ENCODE results near the gene ANTXR2.
"Not testable (repeated sequence)": the region's sequence is repeated elsewhere in the genome, so short reads cannot be mapped to it uniquely, and the experiment has no call there.

Gene ANTXR2

DNA sequence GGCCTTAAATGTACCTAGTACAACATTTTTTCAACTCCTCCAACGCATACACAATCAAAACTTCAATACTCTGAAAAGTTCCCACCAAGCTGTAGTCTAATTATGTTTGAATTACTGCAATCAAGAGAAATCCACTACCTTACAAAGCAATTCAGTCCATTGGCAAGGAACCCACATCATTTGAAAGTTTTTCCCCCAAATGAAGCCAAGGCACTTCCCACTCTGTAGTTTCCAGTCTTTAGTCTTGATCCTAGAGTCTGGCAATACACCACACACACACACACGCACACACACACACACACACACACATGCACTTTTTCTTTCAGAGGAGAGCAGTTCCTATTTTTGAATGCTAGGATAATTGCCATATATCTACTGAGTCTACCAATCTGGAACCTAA is 79.6 kb downstream of the ANTXR2 start:
- DNase-seq (ENCODE audit: insufficient read length): no peak
- TF ChIP-seq POLR2AphosphoS5 (IDR thresholded peaks at IDR 0.05; ENCODE audit: low read depth, low read length): no peak
- TF ChIP-seq TAF1 (IDR thresholded peaks at IDR 0.05; ENCODE audit: borderline replicate concordance, low read depth, low read length): no peak
- TF ChIP-seq POLR2A (IDR thresholded peaks at IDR 0.05; ENCODE audit: low read depth, low read length): no peak
- FAIRE-seq: no peak

DNA sequence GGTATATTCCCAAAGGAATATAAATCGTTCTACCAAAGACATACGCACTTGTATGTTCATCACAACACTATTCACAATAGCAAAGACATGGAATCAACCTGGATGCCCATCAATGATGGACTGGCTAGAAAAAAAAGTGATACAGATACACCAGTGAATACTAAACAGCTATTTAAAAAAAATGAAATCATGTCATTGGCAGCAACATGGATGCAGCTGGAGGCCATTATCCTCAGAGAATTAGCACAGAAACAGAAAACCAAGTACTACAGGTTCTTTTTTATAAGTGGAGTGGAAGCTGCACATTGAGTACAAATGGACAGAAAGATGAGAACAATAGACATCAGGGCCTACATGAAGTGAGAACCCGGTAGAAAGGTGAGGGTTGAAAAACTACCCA is 81.4 kb downstream of the ANTXR2 start:
- TF ChIP-seq POLR2AphosphoS5 (IDR thresholded peaks at IDR 0.05; ENCODE audit: low read depth, low read length) (no peak), POLR2A (IDR thresholded peaks at IDR 0.05; ENCODE audit: low read depth, low read length) (no peak), TAF1 (IDR thresholded peaks at IDR 0.05; ENCODE audit: borderline replicate concordance, low read depth, low read length) (no peak)
- no peak for FAIRE-seq
- DNase-seq (ENCODE audit: insufficient read length): no peak

DNA sequence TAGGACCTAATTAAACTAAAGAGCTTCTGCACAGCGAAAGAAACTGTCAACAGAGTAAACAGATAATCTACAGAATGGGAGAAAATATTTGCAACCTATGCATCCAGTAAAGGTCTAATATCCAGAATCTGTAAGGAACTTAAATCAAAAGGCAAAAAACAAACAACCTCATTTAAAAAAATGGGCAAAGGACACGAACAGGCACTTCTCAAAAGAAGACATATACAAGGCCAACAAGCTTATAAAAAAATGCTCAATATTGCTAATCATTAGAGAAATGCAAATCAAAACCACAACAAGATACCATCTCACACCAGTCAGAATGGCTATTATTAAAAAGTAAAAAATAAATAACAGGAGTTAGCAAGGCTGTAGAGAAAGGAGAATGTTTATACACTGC is 81.9 kb downstream of the ANTXR2 start:
- not testable (repeated sequence) for FAIRE-seq

DNA sequence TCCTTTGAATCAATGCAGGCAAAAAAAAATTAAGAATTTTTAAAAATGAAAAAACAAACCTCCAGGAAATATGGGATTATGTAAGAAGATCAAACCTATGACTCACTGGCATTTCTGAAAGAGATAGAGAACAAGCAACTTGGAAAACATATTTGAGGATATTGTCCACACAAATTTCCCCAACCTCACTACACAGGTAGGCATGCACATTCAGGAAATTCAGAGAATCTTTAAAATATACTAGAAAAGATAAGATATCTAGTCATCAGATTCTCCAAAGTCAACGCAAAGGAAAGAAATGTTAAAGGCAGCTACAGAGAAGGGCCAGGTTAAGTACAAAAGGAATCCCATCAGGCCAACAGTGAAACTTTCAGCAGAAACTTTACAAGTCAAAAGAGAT is 85.6 kb downstream of the ANTXR2 start:
- DNase-seq (ENCODE audit: insufficient read length): no peak
- TF ChIP-seq POLR2AphosphoS5 (IDR thresholded peaks at IDR 0.05; ENCODE audit: low read depth, low read length) (no peak), POLR2A (IDR thresholded peaks at IDR 0.05; ENCODE audit: low read depth, low read length) (no peak), TAF1 (IDR thresholded peaks at IDR 0.05; ENCODE audit: borderline replicate concordance, low read depth, low read length) (no peak)
- no peak for FAIRE-seq

More for the DNA sequence above, 81.9 kb downstream of the ANTXR2 start:
- DNase-seq (ENCODE audit: insufficient read length): not testable (repeated sequence)

DNA sequence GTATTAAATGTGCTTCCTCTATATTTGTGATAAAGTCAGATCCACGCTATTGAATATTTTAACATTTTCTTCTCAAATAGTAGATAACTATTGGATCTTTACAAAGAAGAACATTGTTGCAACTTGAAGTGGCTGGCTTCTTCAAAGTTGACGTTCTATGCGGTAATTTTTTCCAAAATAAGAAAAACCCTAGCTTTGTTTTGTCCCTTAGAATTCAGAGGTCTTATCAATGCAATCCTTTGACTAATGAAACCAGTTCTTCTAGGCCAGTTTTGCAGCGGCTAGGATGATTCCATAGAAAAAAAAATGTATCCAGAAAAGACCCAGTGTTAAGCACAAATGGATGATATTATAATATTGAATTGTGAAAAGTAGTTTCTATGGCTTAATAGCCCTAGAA is 89.6 kb downstream of the ANTXR2 start:
- no peak for TF ChIP-seq TAF1 (IDR thresholded peaks at IDR 0.05; ENCODE audit: borderline replicate concordance, low read depth, low read length)
- no peak for TF ChIP-seq POLR2AphosphoS5 (IDR thresholded peaks at IDR 0.05; ENCODE audit: low read depth, low read length)
- TF ChIP-seq POLR2A (IDR thresholded peaks at IDR 0.05; ENCODE audit: low read depth, low read length): no peak
- FAIRE-seq: no peak
- DNase-seq (ENCODE audit: insufficient read length): no peak

DNA sequence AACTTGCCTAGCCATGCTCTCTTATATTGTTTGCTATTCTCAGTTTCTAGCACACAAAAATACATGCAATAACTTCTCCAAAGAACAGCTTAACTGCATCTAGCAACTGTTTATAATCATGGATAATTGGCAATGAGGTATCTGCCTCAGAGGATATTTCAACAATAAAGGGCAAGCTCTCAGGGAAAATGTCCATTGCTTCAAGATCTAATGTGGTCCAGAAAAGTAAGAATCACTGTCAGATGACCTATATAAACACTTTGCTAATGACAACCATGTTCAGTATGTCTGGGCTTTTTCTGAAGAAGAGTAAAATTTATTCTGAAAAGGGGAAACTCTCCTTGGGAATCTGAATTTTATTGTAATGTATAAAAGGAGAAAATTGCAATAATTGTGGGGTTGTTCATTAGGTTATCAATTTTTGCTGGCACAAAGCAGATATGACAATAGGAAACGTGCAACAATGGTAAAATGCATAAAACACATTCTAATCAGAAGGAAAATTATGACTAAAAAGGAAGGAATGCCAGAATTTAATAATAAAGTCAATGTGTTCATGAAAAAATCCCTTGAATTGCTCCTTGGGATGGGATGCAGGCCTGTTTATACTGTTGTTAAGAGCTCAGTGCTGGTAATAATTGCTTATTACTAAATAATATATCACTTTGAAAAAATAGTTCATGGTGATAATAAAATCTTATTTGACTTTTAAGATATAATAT is 90.3 kb downstream of the ANTXR2 start:
- DNase-seq (ENCODE audit: insufficient read length) (no peak), FAIRE-seq (no peak)
- no peak for TF ChIP-seq POLR2A (IDR thresholded peaks at IDR 0.05; ENCODE audit: low read depth, low read length)
- TF ChIP-seq TAF1 (IDR thresholded peaks at IDR 0.05; ENCODE audit: borderline replicate concordance, low read depth, low read length): no peak
- no peak for TF ChIP-seq POLR2AphosphoS5 (IDR thresholded peaks at IDR 0.05; ENCODE audit: low read depth, low read length)

DNA sequence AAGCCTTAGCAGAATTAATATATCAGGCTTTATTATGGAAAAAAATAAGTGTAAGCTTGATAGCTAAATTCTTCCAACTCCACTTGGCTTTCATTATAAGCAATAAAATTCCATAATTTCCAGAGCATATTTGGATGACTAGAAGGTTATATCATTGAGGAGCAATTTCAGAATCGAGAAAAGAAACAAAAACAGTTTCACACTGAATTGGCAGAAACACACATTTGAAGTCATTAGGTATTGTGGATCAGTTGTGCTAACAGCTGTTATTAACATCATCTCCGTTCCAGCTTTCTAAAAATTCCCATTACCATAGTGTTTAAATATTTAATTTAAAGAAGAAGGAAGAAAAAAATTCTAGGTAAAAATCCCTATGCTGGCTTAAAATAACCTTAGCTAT is 92.6 kb downstream of the ANTXR2 start:
- FAIRE-seq (no peak), DNase-seq (ENCODE audit: insufficient read length) (no peak)
- TF ChIP-seq TAF1 (IDR thresholded peaks at IDR 0.05; ENCODE audit: borderline replicate concordance, low read depth, low read length) (no peak), POLR2AphosphoS5 (IDR thresholded peaks at IDR 0.05; ENCODE audit: low read depth, low read length) (no peak), POLR2A (IDR thresholded peaks at IDR 0.05; ENCODE audit: low read depth, low read length) (no peak)

DNA sequence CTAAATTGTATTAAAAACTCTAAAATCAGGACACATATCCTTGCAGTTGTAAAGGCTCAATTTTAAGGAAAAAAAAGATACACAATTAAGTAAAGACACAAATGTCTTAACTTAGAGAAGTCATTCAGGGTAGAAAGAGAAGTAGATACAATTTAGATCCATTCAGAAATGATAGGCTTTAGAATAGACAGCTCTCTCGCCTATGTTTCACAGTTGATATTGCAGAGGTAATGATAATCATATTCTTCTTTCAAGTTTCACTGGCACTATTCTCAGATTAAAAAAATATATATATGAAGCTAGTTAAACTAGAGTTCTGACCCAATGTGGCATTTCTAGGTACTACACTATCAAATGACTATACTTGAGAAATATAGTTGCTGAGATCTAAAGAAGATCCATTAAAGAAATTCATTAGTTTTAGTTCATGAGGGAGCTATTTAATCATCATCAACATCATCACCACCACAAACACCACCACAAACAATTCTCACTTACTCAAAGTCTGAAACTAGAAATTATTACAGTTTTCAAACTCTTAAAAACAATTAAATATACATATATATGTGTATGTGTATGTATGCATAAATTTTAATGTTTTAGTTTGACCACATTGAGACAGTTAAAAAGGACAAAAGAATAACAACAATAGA is 93.1 kb downstream of the ANTXR2 start:
- TF ChIP-seq TAF1 (IDR thresholded peaks at IDR 0.05; ENCODE audit: borderline replicate concordance, low read depth, low read length) (no peak), POLR2AphosphoS5 (IDR thresholded peaks at IDR 0.05; ENCODE audit: low read depth, low read length) (no peak), POLR2A (IDR thresholded peaks at IDR 0.05; ENCODE audit: low read depth, low read length) (no peak)
- no peak for FAIRE-seq
- no peak for DNase-seq (ENCODE audit: insufficient read length)

- FAIRE-seq (no peak), DNase-seq (ENCODE audit: insufficient read length) (no peak)
- TF ChIP-seq POLR2AphosphoS5 (IDR thresholded peaks at IDR 0.05; ENCODE audit: low read depth, low read length) (no peak), POLR2A (IDR thresholded peaks at IDR 0.05; ENCODE audit: low read depth, low read length) (no peak), TAF1 (IDR thresholded peaks at IDR 0.05; ENCODE audit: borderline replicate concordance, low read depth, low read length) (no peak)
These were observed 95.7 kb downstream of the ANTXR2 start for GRCh38 chr4:79977131-79977840.

DNA sequence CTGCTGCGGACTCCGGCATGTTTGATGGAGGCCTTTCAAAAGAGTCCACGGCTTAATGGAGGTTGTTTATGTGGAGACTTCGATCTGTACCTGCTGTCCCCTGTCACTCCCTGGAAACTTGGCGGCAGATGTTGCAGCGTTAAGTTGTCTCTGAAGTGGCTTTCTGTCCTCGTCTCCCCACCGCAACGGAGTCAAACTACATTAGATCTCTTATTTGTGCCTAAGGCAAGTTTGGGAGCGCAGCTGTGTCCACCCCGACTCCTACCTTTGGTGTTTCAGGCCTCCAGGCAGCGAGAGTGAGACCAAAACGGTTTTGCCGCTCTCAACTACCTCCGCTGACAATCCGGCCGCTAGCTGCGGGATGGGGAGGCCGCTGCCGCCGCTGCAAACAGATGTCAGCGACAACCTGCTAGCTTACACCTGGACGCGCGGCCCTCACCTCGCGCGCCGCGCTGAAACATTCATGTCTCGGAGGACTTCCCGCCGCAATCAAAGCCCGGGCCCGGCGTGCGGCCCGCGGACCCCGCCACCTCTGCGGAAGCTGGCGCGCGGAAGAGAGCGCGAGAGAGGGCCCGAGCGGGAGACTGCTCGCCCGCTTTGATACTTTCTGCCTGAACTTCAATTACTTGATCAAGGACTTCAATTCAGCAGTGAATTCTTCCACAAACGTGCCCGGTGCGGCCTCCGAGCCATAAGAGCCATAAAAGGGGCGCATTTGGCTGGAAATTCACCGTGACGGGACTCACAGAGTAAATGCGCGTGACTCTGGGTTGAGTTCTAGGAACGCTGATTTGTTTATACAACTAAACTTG is 108.4 kb downstream of the ANTXR2 start:
- TF ChIP-seq POLR2AphosphoS5 (IDR thresholded peaks at IDR 0.05; ENCODE audit: low read depth, low read length) (no peak), TAF1 (IDR thresholded peaks at IDR 0.05; ENCODE audit: borderline replicate concordance, low read depth, low read length) (no peak), POLR2A (IDR thresholded peaks at IDR 0.05; ENCODE audit: low read depth, low read length) (no peak)
- DNase-seq (ENCODE audit: insufficient read length) (no peak), FAIRE-seq (no peak)

- TF ChIP-seq POLR2AphosphoS5 (IDR thresholded peaks at IDR 0.05; ENCODE audit: low read depth, low read length) (no peak), POLR2A (IDR thresholded peaks at IDR 0.05; ENCODE audit: low read depth, low read length) (no peak), TAF1 (IDR thresholded peaks at IDR 0.05; ENCODE audit: borderline replicate concordance, low read depth, low read length) (no peak)
These were observed 109.0 kb downstream of the ANTXR2 start for GRCh38 chr4:79964020-79964399.

More at GRCh38 chr4:79964020-79964399, 109.0 kb downstream of the ANTXR2 start:
- no peak for DNase-seq (ENCODE audit: insufficient read length)
- no peak for FAIRE-seq

Data from GM12892 (cell line).